T-cell (primary cell): Measurements from ENCODE around the gene THSD8. TPM values are rescaled to one million over a fixed set of nuclear protein-coding genes. Genes with fewer than 3 reads are reported as not detected.

ENCODE experiments used
- ATAC-seq, 4 experiments: fragments of 200-7000 bp in 3 of 4; fragments of 150-1000 bp in 1 of 4; cut with Tn5 transposase; replicated peaks in 1 of 4; 1 replicate in 3 of 4; 2 replicates in 1 of 4; pipeline ENCODE4 v1.10.0; 2021; ENCODE audit warnings: moderate library complexity in 3 of 4, mild to moderate bottlenecking in 2 of 4, moderate number of reproducible peaks in 1 of 4
- CTCF ChIA-PET, 2 donors: fragments of 300-600 bp; sonication (Branson Sonifier 250); formaldehyde crosslinking; loops; one replicate each; lab custom pipeline; 2022; ENCODE audit warnings: antibody characterized with exemption in 2 of 2; lab: Charles Lee
- POLR2A ChIA-PET, 2 donors: fragments of 300-600 bp; sonication (Branson Sonifier 250); formaldehyde crosslinking; loops; one replicate each; lab custom pipeline; 2022; ENCODE audit warnings: antibody characterized with exemption in 2 of 2; lab: Charles Lee
- DNase-seq, 35 experiments: peaks; one replicate each; pipeline versions ENCODE4 v3.0.0 to v3.0.0-alpha.2; 2013 to 2023
- H3K27ac ChIP-seq: one replicate; pipeline ENCODE4 v1.5.1; 2013; ENCODE audit warnings: low read length
- H3K27me3 ChIP-seq, 2 experiments: replicated peaks in 1 of 2; 1 replicate in 1 of 2; 2 replicates in 1 of 2; pipeline versions ENCODE4 v1.6.1 to v1.7.0; 2013; ENCODE audit warnings: low read length in 1 of 2, mixed read lengths in 1 of 2; ENCODE audit not compliant: control insufficient read depth in 2 of 2, insufficient read depth in 2 of 2; ENCODE audit errors: extremely low read depth in 1 of 2
- H3K36me3 ChIP-seq, 2 donors: 1 replicate in 1 of 2; 2 replicates in 1 of 2; pipeline versions ENCODE4 v1.6.1 to v1.7.0; 2013; ENCODE audit warnings: low read length in 1 of 2; ENCODE audit not compliant: control insufficient read depth in 2 of 2, insufficient read depth in 1 of 2; ENCODE audit errors: extremely low read depth in 1 of 2
- H3K4me1 ChIP-seq, 2 experiments: 1 replicate in 1 of 2; 2 replicates in 1 of 2; pipeline versions ENCODE4 v1.6.1 to v1.7.0; 2013; ENCODE audit warnings: low read length in 2 of 2, mixed read lengths in 1 of 2; ENCODE audit not compliant: insufficient read depth in 2 of 2, control insufficient read depth in 1 of 2; ENCODE audit errors: extremely low read depth in 1 of 2
- H3K4me3 ChIP-seq, 2 donors: 1 replicate in 1 of 2; 2 replicates in 1 of 2; pipeline versions ENCODE4 v1.5.1 to v1.7.0; 2013; ENCODE audit warnings: mild to moderate bottlenecking in 2 of 2, low read length in 1 of 2, moderate library complexity in 1 of 2; ENCODE audit not compliant: control insufficient read depth in 1 of 2; ENCODE audit errors: extremely low read depth in 1 of 2
- H3K9me3 ChIP-seq: 2 replicates; pipeline ENCODE4 v1.7.0; 2013
- H3K27ac Mint-ChIP-seq, 2 donors: one replicate each; pipeline ENCODE4 v1.8.0; 2020 to 2021; ENCODE audit warnings: mild to moderate bottlenecking in 2 of 2, mixed read lengths in 2 of 2
- H3K27me3 Mint-ChIP-seq, 2 donors: one replicate each; pipeline ENCODE4 v1.8.0; 2021 to 2022; ENCODE audit warnings: mixed read lengths in 2 of 2
- H3K36me3 Mint-ChIP-seq: one replicate; pipeline ENCODE4 v1.8.0; 2021; ENCODE audit warnings: mixed read lengths
- H3K4me1 Mint-ChIP-seq, 3 donors: one replicate each; pipeline ENCODE4 v1.8.0; 2020 to 2022; ENCODE audit warnings: mixed read lengths in 3 of 3, mild to moderate bottlenecking in 1 of 3
- H3K4me3 Mint-ChIP-seq, 3 donors: one replicate each; pipeline ENCODE4 v1.8.0; 2020 to 2022; ENCODE audit warnings: mild to moderate bottlenecking in 3 of 3, mixed read lengths in 3 of 3, moderate library complexity in 3 of 3
- H3K9me3 Mint-ChIP-seq, 3 donors: one replicate each; pipeline ENCODE4 v1.8.0; 2020 to 2022; ENCODE audit warnings: mixed read lengths in 3 of 3
- WGBS: methylation state at CpG from one replicate; pipeline ENCODE4 v1.1.5; 2013; ENCODE audit warnings: missing lambda C conversion rate; ENCODE audit not compliant: insufficient coverage; 5-methylcytosine and 5-hydroxymethylcytosine counted together
- total RNA-seq, 35 experiments: library from RNA in 6 of 35; stranded (reverse) in 6 of 35; fragments of 120-200 nt in 1 of 35; gene quantifications; one replicate each; pipeline versions ENCODE4 v1.2.1 to v1.2.4 and lab custom pipeline; 2013 to 2026

The THSD8 gene
- total RNA-seq, 5 donors from 2014 or later (not counting 1 experiment from before 2014, with no cell fraction given) = 0.63 to 2.4 (median 0.97) TPM; not detected in 1

- H3K4me1 Mint-ChIP-seq = peaks cover 0 to 8% (median 6%) of the 10 kb centered on the region in 3 donors
- WGBS = 9% methylated on average over 57 of the region's 69 CpGs
- Histone ChIP-seq H3K4me1 (peaks cover 0 to 11% of the 10 kb centered on the region in 2 experiments), H3K27ac (no peak overlapping the region), H3K27me3 (peaks cover 5 to 57% of the 10 kb centered on the region in 2 experiments), H3K9me3 (no peaks in the 10 kb centered on the region), H3K36me3 (no peaks in the 10 kb centered on the region), H3K4me3 (peak overlapping the region; percentile 11 to 15)
- H3K9me3 Mint-ChIP-seq = no peaks in the 10 kb centered on the region
- H3K36me3 Mint-ChIP-seq = no peaks in the 10 kb centered on the region
- no peak overlapping the region for H3K27ac Mint-ChIP-seq
- peak; percentile 32 to 86 (median 66) for DNase-seq
- ChIA-PET POLR2A (interaction anchor here (0.6 kb wide), 4 partner anchors 25 to 55 kb away, joined by 3 to 8 read pairs (median 4); no protein-coding TSS in a partner anchor), CTCF (interaction anchor here (0.5 to 1.2 kb wide), 18 partner anchors 10 to 1597 kb away, joined by 3 to 7 read pairs (median 4); partner anchors contain the start of gene RNASEH2A (in 1 of the 2))
- peak overlapping the region; percentile 17 to 45 (median 36) for H3K4me3 Mint-ChIP-seq
- ATAC-seq = peak; percentile 93 to 97 (median 96)
- peaks cover 24 to 37% of the 10 kb centered on the region in 2 donors for H3K27me3 Mint-ChIP-seq
Observed at GRCh38 chr19:12847159-12848139, 45.6 kb downstream of the THSD8 start.

Other genes starting within 250 kb of the THSD8 start
- 10 to 100 TPM; 11.8 to 14.0 (median 12.4) TPM for gene ZNF490, start 191.3 kb upstream of the THSD8 start, total RNA-seq
- 10 to 100 TPM; 33.4 to 54.6 (median 43.9) TPM for gene ZNF791, start 191.1 kb upstream of the THSD8 start, total RNA-seq
- gene MAN2B1, start 135.3 kb upstream of the THSD8 start, total RNA-seq = 100 to 1,000 TPM in 4 of 5 donors, 10 to 100 TPM in 1; 96.0 to 159 (median 149) TPM
- 10 to 100 TPM in 4 of 5 donors, 1 to 10 TPM in 1; 7.7 to 24.3 (median 17.6) TPM for gene WDR83, start 135.3 kb upstream of the THSD8 start, total RNA-seq
- 100 to 1,000 TPM; 141 to 195 (median 177) TPM for gene DHPS, start 120.2 kb upstream of the THSD8 start, total RNA-seq
- not detected for gene GNG14, start 114.1 kb upstream of the THSD8 start, total RNA-seq
- gene FBXW9, start 105.4 kb upstream of the THSD8 start, total RNA-seq = 1 to 10 TPM; 3.4 to 6.2 (median 4.7) TPM
- gene TNPO2, start 78.1 kb upstream of the THSD8 start, total RNA-seq = 10 to 100 TPM; 53.7 to 78.8 (median 62.6) TPM
- 100 to 1,000 TPM; 167 to 256 (median 254) TPM for gene TRIR, start 67.4 kb upstream of the THSD8 start, total RNA-seq
- gene GET3, start 64.6 kb upstream of the THSD8 start, total RNA-seq = 10 to 100 TPM; 24.6 to 39.3 (median 34.1) TPM
- gene BEST2, start 50.3 kb upstream of the THSD8 start, total RNA-seq = under 1 TPM in 1 of 5 donors, not detected in 4; 0.16 TPM
- gene HOOK2, start 26.5 kb upstream of the THSD8 start, total RNA-seq = 10 to 100 TPM; 19.7 to 26.6 (median 22.8) TPM
- 1,000 to 10,000 TPM in 2 of 5 donors, 100 to 1,000 TPM in 3; 117 to 2,289 (median 138) TPM for gene JUNB, start 10.6 kb upstream of the THSD8 start, total RNA-seq
- gene PRDX2, start 269 bp upstream of the THSD8 start, total RNA-seq = 100 to 1,000 TPM in 3 of 5 donors, 10 to 100 TPM in 2; 94.5 to 150 (median 134) TPM
- gene RNASEH2A, start 4.5 kb downstream of the THSD8 start, total RNA-seq = 10 to 100 TPM in 3 of 5 donors, 1 to 10 TPM in 2; 4.7 to 18.0 (median 15.0) TPM
- not detected for gene RTBDN, start 32.5 kb downstream of the THSD8 start, total RNA-seq
- gene MAST1, start 36.4 kb downstream of the THSD8 start, total RNA-seq = under 1 TPM; 0.29 to 0.75 (median 0.43) TPM
- gene DNASE2, start 79.4 kb downstream of the THSD8 start, total RNA-seq = 10 to 100 TPM; 13.4 to 32.1 (median 26.5) TPM
- under 1 TPM in 3 of 5 donors, not detected in 2; 0.36 to 0.67 (median 0.38) TPM for gene KLF1, start 85.1 kb downstream of the THSD8 start, total RNA-seq
- gene GCDH, start 89.1 kb downstream of the THSD8 start, total RNA-seq = 10 to 100 TPM; 39.8 to 68.7 (median 60.0) TPM
- 1 to 10 TPM in 2 of 5 donors, not detected in 3; 2.5 to 2.8 TPM for gene SYCE2, start 117.2 kb downstream of the THSD8 start, total RNA-seq
- 10 to 100 TPM; 28.3 to 86.2 (median 73.4) TPM for gene FARSA, start 131.6 kb downstream of the THSD8 start, total RNA-seq
- 100 to 1,000 TPM; 429 to 530 (median 501) TPM for gene CALR, start 136.5 kb downstream of the THSD8 start, total RNA-seq
- gene RAD23A, start 143.8 kb downstream of the THSD8 start, total RNA-seq = 100 to 1,000 TPM in 3 of 5 donors, 10 to 100 TPM in 2; 82.0 to 116 (median 104) TPM
- 10 to 100 TPM in 3 of 5 donors, 1 to 10 TPM in 2; 6.2 to 22.6 (median 20.1) TPM for gene GADD45GIP1, start 155.2 kb downstream of the THSD8 start, total RNA-seq
- gene DAND5, start 167.5 kb downstream of the THSD8 start, total RNA-seq = not detected
- gene NFIX, start 193.4 kb downstream of the THSD8 start, total RNA-seq = 1 to 10 TPM; 3.9 to 6.6 (median 6.3) TPM